Activated CD8-positive, alpha-beta memory T cell treated with anti-CD3 and anti-CD28 coated beads, Interleukin-2, amount 50 U/mL, for 4 hours (primary cell): ENCODE measurements around the gene LEAP2.
"Not testable (repeated sequence)": the region's sequence is repeated elsewhere in the genome, so short reads cannot be mapped to it uniquely, and the experiment has no call there.

Source experiments
- DNase-seq: peaks from one replicate; pipeline ENCODE4 v3.0.0-alpha.2; 2020

Gene LEAP2

DNA sequence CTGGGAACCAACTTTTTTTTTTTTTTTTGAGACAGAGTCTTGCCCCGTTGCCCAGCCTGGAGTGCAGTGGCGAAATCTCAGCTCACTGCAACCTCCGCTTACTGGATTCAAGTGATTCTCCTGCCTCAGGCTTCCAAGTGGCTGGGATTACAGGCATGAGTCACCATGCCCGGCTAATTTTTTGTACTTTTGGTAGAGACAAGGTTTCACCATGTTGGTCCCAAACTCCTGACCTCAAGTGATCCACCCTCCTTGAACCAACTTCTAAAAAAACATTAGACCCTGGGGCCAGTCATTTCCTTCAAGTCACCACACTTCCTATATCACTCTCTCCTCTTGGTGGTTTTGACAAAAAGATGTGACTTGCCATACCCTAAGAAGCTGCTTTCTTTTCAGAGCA, 32.2 kb upstream of the LEAP2 start:
- DNase-seq, result no peak

DNA sequence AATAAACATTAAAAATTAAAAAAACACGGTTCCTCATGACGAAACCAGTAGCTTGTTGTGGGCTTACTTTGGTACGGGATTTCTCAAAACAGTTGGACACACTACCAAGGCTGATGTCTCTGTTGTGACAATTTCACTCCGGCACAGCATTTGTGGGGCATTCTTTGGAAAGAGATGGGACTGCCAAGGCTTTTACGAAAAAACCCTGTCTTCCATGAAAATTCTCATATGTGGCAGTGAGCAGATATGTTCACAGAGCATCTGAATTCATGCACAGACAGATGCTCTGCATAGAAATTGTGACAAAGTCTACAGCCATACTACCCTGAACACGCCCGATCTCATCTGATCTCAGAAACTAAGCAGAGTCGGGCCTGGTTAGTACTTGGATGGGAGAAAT, 25.2 kb upstream of the LEAP2 start:
- DNase-seq, result no peak

DNA sequence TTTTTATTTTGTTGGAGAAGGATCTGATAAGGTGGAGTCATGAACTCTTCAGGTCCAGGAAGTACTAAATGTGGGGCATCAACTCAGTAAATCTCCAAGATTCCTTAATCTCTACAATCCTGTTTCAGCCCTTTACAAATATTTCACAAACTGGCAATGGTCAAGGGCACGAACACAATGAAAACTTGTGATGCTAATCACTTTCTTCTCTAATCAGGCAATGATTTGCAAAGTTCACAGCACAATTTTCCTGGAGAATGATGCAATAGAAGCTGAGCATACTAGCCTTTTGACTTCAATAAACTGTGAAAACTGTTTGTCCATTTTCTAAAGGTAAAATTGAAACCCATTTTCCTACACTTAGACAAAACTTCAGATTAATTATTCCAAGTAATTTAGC, 24.1 kb upstream of the LEAP2 start:
- no peak for DNase-seq

DNA sequence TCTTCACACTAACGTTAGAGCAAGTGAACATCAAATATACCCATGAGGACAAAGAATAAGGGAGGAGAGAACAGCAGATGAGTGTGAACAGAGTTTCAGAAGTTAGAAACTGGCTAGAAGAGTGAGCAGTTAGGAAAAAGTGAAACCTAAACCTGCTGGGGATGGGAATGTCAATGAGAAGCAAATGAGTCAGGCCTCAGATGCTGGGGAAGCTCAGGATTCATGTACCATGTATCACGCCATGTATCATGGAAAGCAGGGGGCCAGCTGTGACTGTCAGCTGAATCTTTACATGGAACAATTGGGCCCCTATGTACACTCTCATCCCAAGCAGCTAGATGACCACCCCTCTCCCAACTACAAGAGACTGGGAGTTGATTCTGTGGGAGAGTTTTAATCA, 23.4 kb upstream of the LEAP2 start:
- DNase-seq, result no peak

DNA sequence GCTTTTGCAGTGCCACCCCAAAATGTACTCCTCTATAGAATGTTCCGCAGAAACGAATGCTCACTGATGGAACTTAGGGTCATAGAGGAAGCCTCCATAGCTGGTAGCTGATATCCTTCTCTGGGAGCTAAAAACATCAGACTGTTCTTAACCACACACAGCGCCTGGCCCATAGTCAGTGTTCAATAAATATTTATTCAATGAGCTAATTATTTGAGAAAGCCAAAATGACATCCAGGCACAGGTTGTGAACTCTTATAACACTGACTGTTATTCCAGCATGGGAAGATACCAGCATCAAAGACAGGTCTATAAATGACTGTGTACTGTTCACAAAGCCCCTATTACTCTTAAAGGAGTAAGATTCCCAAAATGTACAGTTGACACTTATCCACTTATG, 20.1 kb upstream of the LEAP2 start:
- no peak for DNase-seq

DNA sequence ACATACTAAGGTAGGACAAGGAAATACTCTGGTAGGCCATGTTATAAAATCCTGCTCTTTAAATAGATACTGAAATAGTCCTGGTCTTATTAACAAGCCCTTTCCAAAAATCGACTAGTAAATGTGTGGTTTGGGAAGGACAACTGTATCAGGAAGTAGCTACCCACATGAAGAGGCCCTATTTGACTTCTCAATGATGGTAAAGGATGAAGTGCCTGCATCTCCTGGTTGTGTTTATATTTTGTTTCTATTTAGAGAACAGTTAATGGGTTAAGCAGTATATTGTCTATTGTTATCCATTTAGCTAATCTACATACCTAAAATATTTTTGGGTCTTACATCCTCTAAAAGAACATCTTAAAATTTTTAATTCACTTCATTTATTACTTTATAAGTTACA, 19.7 kb upstream of the LEAP2 start:
- no peak for DNase-seq

DNA sequence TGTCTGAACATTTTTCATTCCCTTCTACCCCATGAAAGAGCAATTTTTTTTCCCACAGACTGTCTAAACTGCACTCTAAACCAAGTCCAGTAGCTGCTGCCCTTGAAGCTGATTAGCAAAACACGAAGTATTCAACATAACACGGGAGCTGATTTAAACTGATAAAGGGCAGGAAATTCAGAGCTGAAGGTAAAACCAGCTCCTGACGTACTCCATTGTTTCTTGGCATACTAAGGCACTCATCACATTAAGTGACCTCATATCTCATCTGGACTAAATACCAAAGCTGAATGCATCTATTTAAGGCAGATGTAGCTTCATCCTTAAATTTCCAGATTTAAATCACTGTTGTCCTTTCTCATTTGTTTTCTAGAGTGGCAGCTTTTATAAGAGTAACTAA, 19.2 kb upstream of the LEAP2 start:
- no peak for DNase-seq

DNA sequence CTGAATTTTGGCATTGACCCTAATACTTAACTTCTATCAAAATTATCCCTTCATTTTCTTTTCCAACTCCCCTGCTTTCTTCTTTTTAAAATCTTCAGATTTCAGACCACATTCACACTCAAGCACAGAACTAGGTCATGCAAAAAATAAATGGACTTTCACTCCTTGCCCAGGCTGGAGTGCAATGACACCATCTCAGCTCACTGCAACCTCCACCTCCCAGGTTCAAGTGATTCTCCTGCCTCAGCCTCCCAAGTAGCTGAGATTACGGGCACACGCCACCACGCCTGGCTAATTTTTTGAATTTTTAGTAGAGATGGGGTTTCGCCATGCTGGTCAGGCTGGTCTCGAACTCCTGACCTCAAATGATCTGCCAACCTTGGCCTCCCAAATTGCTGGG, 18.5 kb upstream of the LEAP2 start:
- not testable (repeated sequence) for DNase-seq

DNA sequence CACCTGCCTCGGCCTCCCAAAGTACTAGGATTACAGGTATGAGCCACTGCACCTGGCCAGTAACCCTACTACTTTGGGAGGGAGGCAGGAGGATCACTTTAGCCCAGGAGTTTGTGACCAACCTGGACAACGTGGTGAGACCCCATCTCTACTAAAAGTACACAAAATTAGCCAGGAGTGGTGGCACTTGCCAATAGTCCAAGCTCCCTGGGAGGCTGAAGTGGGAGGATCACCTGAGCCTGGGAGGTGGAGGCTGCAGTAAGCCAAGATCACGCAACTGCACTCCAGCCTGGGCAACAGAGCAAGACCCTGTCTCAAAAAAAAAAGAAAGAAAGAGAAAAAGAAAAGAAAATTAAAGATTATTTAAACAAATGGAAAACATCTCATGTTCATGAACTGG, 17.5 kb upstream of the LEAP2 start:
- DNase-seq, result no peak

DNA sequence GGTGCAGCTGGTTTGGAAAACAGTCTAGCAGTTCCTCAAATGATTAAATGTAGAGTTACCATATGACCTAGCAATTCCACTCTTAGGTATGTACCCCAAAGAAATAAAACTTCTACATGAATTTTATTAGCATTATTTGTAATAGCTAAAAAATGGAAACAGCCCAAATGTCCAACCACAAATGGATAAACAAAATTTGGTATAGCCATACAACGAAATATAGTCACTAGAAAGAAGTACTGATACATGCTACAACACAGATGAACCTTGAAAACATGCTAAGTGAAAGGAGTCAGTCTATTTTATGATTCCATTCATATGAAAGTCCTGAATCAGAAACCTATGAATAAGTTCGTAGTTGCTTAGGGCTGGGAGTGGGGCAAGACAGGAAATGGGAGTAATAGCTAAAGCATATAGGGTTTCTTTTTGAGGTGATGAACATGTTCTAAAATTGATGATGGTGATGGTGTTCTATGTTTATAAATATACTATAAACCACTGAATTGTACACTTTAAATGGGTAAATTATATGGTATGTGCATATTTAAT, 13.5 kb upstream of the LEAP2 start:
- DNase-seq, result no peak

DNA sequence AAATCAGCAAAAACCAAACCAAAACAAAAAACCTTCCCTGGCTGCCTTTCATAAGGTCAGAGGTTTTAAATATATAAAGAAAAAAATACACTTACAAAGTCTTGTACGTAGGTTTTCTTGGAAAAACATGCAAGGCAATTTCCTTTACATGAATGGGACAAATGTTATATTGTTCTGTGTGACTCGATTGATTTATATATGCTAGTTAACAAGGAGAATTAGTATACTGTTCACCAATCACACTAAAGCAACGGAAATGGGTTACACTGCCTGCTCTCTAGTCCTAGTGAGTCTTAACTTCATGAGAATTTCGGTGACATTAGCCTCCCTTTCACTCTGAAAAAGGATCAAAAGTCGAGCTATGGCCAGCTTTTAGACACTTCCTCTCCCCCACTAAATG, 12.7 kb upstream of the LEAP2 start:
- DNase-seq, result no peak

DNA sequence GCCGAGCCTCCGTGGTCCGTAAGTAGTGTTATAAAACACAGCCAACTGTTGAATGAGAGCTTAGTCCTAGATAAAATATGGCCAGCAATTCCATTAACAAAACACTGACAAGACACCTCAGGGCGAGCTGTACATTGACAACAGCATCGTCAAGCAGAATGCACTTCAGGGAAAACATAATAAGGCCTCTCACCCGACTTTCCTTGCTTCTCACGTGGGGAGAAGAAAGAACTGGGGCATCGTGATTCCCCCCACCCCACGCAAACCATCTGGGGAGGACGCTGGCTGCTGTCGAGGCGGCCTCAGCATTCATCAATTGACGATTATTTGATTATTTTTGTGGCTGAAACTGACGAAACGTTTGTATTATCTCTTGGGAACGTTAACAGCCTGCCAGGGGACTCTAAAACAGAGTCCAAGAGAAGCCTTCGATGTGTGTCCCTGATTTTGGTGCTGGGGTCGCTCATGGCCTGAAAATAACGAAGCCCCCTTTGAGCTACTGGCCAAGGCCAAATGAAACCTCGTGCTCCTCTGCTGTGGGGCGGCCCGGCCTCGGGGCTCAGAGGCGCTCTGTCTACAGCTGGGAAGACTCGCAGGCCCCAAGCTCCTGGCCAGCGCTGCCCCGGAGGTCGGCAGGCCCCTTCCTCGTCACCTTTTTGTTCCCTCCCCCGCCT, 7.7 kb upstream of the LEAP2 start:
- no peak for DNase-seq

DNA sequence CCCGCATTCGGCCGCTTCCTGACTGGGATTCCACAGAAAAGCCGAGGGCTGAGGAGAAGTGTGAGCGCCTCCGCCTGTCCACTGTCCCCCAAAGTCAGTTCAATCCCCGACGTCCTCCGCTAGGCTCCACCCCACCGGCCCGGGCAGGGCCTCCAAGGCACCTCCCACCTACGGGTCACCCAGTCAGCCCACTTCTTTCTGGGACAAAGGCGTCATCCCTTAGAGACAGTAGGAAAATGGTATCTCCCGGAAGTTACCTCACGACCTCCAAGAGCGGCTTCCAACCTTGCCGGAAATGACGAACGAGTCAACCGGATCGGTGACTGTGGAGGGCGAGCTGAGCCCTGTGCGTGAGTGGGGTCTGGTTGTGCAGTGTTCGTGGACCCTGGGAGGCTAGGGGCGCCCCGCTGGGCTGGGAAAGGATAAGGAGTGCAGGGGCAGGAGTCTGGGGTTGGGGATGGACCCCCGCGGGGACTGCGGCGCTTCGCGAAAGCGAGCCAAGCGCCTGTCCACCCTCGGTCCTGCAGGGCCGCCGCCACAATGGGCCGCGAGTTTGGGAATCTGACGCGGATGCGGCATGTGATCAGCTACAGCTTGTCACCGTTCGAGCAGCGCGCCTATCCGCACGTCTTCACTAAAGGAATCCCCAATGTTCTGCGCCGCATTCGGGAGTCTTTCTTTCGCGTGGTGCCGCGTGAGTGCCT, 7.0 kb upstream of the LEAP2 start, which contains the start of the genes GDF9 and UQCRQ:
TSS of gene GDF9 (minus strand) at position 128 of the 704 bp plus-strand sequence. CDS start 1,936 bp downstream, outside the sequence.
TSS of gene UQCRQ (plus strand) at position 301 of the 704 bp plus-strand sequence. CDS start at position 541, 240 bp downstream.
- DNase-seq, result peak; percentile 84

DNA sequence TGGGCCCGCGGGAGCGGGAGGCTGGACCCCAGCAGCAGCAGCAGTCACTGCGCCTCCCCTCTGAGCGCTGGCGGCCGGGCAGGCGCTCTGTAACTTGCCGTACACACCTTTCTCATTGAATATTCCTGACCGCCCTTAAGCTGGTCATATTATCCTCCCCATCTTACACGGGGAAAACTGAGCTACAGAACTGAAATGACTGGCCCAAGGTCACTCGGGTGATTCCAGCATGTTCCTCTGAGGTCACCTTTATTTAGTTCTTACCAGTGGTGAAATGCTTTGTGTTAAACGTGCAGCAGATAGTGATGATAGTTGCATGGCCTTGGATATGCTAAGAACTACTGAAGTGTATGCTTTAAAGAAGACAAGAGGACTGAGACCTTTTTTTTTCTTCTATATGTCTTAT, 6.4 kb upstream of the LEAP2 start:
- DNase-seq, result no peak

DNA sequence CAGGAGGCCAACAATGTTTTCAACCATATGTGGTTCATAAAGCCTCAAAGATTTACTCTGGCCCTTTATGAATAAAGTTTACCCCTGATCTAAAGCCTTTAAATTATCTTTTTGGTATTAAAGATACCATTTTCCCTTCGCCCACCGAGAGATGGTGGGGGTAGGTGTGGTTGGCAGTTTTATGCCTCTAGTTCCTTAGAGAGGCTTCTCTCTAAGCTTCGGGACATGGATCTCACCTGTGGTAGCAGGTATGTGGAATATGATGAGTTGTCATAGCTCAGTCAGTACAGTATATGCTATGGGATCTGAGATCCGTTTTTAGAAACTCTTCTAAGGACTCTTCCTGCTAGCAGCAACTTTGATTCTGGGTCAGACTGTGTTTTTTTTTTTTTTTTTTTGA, 4.7 kb upstream of the LEAP2 start:
- no peak for DNase-seq

DNA sequence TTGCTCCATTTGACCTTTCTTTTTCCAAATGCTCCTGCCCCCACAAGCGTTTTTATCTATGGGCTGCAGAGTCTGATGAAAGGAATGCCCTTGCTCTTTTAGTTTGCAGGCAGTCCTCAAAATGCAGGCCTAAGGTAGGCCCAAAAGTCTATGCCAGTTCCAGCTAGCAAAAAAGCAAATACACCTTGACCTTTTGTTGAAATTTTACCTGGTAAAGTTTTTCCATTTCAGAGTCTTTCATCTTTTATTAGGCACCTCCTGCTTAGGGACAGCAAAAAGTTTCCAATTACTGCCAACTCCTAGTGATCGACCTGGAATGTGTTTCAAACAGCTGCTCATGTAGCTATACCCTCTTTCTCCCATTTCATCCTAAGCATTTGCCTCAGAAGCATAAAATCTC, 2.7 kb upstream of the LEAP2 start:
- DNase-seq, result no peak

DNA sequence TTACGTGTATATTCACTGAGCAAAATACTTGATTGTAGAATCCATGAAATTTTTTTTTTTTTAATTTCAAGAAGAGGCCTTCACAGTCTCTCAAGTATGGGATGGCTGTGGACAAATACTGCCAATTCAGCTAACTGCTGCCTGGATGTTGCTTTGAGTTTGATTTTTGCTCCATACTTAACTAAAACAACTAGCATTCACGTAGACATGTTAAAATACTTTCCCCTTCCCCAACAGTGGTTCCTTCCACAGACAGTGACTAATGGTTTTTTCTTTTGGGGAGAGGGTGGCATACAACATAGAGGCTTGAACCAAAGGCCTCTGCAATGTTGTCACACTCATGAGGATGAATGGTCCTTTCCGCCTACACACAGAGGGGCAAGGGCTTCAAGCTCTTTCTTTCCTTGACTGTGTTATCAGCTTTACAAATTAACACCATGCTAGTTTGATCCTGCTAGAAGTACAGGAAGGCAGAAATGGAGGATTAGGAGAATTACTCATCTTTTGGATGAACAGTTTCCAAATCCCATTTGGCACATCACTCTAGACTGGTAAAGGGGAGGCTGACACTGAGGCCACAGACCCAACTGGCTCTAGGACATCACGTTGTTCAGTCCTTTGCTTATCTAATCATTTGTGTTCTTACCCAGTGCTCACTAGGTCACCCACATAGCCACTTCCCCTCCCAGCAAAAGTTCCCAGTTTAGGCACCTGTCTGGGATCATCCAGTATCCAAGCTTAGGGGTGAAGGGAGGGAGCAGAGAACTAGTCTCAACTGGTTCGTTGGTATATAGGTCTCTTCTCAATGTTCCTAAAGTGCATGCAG, 1.8 kb upstream of the LEAP2 start:
- no peak for DNase-seq

DNA sequence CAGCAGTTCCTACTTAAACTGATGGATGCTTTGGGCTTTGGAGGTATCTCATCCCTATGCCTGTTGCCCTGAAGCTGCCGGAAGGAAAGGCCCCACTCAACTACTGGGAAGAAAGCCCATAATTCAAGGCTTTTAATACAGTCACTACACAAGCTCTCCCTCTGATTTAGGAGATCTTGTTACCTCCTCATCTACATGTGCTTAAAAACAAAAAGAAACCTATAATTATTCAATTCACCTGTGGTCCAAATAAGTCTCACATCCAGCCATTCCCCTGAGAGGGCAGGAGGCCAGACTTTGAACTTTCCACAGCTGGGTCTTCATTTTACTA, 715 bp upstream of the LEAP2 start:
- DNase-seq, result no peak

DNA sequence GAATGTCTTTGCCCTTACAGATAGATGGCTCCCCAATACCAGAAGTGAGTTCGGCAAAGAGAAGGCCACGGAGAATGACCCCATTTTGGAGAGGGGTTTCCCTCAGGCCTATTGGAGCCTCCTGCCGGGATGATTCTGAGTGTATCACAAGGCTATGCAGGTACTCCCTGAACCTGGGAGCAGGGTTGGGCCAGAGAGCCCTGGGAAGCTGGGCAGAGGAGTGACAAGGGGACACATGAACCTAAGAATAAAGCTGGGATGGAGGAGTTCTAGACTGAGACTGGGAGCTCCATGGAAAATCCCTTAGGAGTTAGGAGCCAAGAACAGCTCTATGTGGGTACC, 433 bp downstream of the LEAP2 start:
- DNase-seq, result no peak

DNA sequence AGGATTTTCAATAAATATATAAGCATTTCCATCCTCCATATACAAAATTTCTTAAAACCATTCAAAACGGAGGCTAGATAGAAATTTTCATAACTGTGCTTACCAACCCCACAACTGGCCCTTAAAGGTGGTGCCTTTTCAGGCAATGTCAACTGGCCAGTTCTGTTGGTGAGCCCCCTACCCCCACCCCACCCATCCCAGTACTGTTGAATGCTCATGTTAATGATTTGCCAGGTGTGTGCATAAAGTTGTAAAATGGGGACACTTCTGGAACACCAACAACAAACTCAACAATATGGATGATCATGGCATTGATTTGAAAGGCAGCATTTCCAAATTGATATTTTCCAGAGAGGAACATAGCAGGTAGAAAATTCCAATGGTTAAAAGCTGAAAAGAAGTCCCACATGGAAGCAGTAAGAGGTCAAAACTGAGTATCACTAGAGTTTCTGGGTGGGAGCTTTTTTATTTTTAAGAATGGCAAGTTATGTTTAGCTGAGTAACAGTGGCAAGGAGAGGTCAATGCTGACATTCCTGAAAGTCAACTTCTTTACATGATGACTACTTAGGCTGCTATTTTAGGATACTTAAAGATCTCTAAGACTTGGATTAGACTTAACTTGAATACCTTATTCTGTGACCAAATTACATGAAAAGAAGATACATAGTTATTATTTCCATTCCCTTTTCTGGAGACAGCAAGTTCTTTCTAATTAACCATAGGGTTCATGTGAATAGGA, 2.7 kb downstream of the LEAP2 start:
- DNase-seq, result no peak

DNA sequence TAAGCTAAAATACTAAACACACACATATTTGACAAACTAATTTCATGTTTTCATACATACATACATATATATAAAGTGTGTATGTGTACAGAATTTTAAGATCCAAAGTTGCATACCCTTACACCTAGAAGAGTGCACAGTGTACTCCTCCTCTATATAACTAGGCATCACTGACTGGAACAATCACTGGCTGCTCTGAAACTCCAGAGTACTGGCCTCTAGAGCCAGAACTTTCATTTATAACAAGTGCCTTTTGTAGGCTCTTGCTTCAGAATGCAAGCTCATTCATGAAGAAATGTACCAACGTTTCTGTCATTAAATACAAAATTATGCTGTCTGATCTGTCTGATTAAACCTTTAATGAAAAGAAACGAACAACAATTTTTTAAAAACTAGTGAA, 4.0 kb downstream of the LEAP2 start:
- no peak for DNase-seq

DNA sequence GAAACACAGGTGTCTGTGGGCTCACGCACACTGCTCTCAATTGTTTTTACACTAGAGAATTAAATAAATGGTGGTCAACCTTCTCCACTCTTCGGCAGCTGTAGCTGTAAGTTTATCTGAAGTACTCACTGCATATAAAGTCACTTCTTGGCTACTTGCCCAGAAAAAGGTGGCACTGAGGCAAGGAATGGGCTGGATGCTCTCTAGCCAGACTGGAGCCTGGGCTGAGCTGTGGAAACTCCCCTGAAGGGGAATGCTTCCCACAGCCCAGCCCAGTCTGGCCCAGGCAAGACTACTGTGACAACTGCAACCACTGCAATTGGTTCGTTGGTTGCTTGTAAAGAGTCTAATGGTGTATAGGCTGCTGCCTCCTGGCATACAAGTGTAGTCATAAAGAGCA, 4.5 kb downstream of the LEAP2 start:
- DNase-seq, result no peak

DNA sequence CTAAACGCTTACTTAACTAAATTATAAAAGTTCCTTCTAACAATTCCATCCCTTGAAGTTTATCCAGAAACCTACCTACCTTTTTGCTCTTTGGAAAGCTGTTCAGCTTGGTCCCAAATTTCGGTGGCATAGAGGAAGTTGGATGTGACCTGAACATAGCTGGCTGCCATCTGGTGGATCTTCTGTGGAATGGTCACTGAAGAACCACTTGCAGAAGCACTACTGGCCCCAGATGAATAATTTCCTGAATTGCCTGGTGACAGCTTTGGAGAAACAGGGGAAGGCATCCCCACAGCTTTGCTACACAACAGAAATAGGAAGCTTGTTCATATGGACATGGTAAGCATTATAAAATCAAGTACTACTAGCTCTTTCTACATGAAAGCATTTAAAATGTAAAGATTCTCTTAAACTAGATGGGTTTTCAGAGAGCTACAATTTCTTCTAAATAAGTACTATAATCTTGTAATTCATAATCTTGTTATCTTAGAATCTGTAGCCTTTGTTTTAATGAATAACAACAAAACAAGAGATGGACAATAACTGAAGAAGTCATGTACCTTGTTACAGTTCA, 9.9 kb downstream of the LEAP2 start:
- no peak for DNase-seq
